Right forelimb (tissue), 1 donor: Measurements from ENCODE around the gene PDE4C.
"Not testable (repeated sequence)": the region's sequence is repeated elsewhere in the genome, so short reads cannot be mapped to it uniquely, and the experiment has no call there.

ENCODE experiments used
- DNase-seq: peaks from one replicate; pipeline ENCODE4 v3.0.0-alpha.2; 2018

Gene PDE4C

GRCh38 chr19:18221815-18222725 lies 4.2 kb downstream of the PDE4C start:
- DNase-seq = no peak

- no peak for DNase-seq
Measured at GRCh38 chr19:18220632-18221275, 5.5 kb downstream of the PDE4C start.

- no peak for DNase-seq
Measured at GRCh38 chr19:18219911-18220631, 6.2 kb downstream of the PDE4C start.

- DNase-seq = no peak
Measured at GRCh38 chr19:18218600-18218999, 7.6 kb downstream of the PDE4C start.

- no peak for DNase-seq
Measured at GRCh38 chr19:18218159-18218558, 8.1 kb downstream of the PDE4C start.

GRCh38 chr19:18216789-18217188 lies 9.4 kb downstream of the PDE4C start:
- DNase-seq = no peak

GRCh38 chr19:18214779-18215433 lies 11.3 kb downstream of the PDE4C start:
- DNase-seq = no peak

- DNase-seq = no peak
Measured at GRCh38 chr19:18211683-18212082, 14.6 kb downstream of the PDE4C start.

GRCh38 chr19:18209912-18210311 lies 16.3 kb downstream of the PDE4C start:
- not testable (repeated sequence) for DNase-seq

- no peak for DNase-seq
Measured at GRCh38 chr19:18208098-18208951, 17.9 kb downstream of the PDE4C start.

- DNase-seq = no peak
Measured at GRCh38 chr19:18206018-18206417, 20.2 kb downstream of the PDE4C start.

- peak; percentile 86 for DNase-seq
Measured at GRCh38 chr19:18205200-18205892, 20.9 kb downstream of the PDE4C start.

GRCh38 chr19:18204394-18205199 lies 21.6 kb downstream of the PDE4C start:
- peak; percentile 84 for DNase-seq

- peak; percentile 99 for DNase-seq
Measured at GRCh38 chr19:18203863-18204393, 22.3 kb downstream of the PDE4C start, which contains the start of gene RAB3A. Gene RAB3A (minus strand): TSS chr19:18204042. CDS start chr19:18202740, 1,302 bp downstream.

GRCh38 chr19:18203408-18203862 lies 22.8 kb downstream of the PDE4C start:
- no peak for DNase-seq

GRCh38 chr19:18202778-18203407 lies 23.3 kb downstream of the PDE4C start:
- no peak for DNase-seq

- DNase-seq = no peak
Measured at GRCh38 chr19:18202397-18202777, 23.9 kb downstream of the PDE4C start.

GRCh38 chr19:18198374-18198773 lies 27.9 kb downstream of the PDE4C start:
- DNase-seq = no peak

- DNase-seq = no peak
Measured at GRCh38 chr19:18197941-18198340, 28.3 kb downstream of the PDE4C start.
